ENCODE data around the gene CDC42EP4.
"Not testable (repeated sequence)": the region's sequence is repeated elsewhere in the genome, so short reads cannot be mapped to it uniquely, and the experiment has no call there.

The CDC42EP4 gene

DNA sequence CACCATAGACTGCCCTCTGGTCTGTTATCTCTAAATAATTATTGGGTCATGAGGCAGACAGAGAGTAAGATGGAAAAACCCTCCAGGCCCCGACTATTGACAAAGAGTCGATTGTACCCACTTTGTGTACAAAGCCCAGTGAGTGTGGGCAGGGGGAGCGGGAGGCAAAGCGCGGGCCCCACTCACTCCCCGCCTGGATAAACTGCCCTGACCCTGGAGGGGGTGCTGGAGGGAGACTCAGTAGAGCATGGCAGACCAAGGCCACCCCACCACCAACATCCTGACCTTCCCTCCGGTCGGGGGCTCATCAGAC is 38.9 kb downstream of the CDC42EP4 start:
- Mint-ChIP-seq H3K4me3 (no peak overlapping the region), H3K4me1 (no peaks in the 10 kb centered on the region), H3K9me3 (no peaks in the 10 kb centered on the region), H3K27ac (no peak overlapping the region), H3K27me3 (no peaks in the 10 kb centered on the region), H3K36me3 (ENCODE audit: low read depth) (no peaks in the 10 kb centered on the region)
- DNase-seq = no peak
- ATAC-seq = no peak

DNA sequence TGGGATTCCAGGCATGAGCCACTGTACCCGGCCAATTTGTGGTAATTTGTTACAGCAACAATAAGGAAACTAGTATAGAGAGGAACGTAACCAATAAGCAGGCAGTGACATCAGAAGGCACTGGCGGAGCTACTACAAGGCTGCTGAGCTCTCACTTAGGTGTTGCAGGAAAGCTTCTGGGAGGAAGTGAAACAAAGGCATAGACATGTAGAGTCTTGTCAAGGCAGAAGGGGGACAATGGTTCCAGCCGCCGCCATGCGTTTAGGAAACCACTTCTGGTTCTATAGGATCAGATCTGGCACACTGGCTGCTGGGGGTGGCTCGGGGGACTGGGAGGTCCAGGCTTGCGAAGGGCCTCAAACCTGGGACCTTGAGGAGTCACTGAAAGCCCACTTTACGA is 40.7 kb downstream of the CDC42EP4 start:
- no peaks in the 10 kb centered on the region for H3K27me3 Mint-ChIP-seq
- H3K9me3 Mint-ChIP-seq = no peaks in the 10 kb centered on the region
- H3K4me3 Mint-ChIP-seq = no peak overlapping the region
- no peaks in the 10 kb centered on the region for H3K4me1 Mint-ChIP-seq
- H3K27ac Mint-ChIP-seq = no peak overlapping the region
- H3K36me3 Mint-ChIP-seq (ENCODE audit: low read depth) = no peaks in the 10 kb centered on the region
- ATAC-seq (no peak), DNase-seq (no peak)

DNA sequence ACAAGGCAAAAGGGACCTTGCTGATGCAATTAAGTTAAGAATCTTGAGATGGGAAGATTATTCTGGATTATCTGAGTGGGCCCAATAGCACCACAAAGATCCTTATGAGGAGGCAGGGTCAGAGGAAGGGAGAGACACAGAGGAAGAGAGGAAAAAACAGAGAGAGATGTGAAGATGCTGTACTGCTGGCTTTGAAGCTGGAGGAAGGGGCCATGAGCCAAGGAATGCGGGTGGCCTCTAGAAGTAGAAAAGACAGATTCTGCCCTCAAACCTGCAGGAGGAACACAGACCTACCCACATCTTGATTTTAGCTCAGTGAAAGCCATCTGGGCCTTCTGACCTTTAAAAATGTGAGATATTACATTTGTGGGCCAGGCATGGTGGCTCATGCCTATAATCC is 42.0 kb downstream of the CDC42EP4 start:
- H3K36me3 Mint-ChIP-seq (ENCODE audit: low read depth) = no peaks in the 10 kb centered on the region
- H3K4me3 Mint-ChIP-seq = no peak overlapping the region
- no peak for DNase-seq
- no peaks in the 10 kb centered on the region for H3K9me3 Mint-ChIP-seq
- ATAC-seq = no peak
- H3K4me1 Mint-ChIP-seq = no peaks in the 10 kb centered on the region
- H3K27me3 Mint-ChIP-seq = no peaks in the 10 kb centered on the region
- H3K27ac Mint-ChIP-seq = no peak overlapping the region

DNA sequence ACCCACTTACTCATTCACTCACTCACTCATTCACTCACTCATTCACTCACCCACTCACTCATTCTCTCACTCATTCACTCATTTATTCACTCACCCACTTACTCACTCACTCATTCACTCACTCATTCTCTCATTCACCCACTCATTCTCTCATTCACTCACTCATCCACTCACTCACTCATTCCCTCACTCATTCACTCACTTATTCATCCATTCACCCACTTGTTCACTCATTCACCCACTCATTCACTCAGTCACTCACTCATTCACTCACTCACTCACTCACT is 42.5 kb downstream of the CDC42EP4 start:
- DNase-seq (no peak), ATAC-seq (no peak)
- Mint-ChIP-seq H3K27me3 (no peaks in the 10 kb centered on the region), H3K36me3 (ENCODE audit: low read depth) (no peaks in the 10 kb centered on the region), H3K4me1 (no peaks in the 10 kb centered on the region), H3K27ac (no peak overlapping the region), H3K4me3 (no peak overlapping the region), H3K9me3 (no peaks in the 10 kb centered on the region)

DNA sequence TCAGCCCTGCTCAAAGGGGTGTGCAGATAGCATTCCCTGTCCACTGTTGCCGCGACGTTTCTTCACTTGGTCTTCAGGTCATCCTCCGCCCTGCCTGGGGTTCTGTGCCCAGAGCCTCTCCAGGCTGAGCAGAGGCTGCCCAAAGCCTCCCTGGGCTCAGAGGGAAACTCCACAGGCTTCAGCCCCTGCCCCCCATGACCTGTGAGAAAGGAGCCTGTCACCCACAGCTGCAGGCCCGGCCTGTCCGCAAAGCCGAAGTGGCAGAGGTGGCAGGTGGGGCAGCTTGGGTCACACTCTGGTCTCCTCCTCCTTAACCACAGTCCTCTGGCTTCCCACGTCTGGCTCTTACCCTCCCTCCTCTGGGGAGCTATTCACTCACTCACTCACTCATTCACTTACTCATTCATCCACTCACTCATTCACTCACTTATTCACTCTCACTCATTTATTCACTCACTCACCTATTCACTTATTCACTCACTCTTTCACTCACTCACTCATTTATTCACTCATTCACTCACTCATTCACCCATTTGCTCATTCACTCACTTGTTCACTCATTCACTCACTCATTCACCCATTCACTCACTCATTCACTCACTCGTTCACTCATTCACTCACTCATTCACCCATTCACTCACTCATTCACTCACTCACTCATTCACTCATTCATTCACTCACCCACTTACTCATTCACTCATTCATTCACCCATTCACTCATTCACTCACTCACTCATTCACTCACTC is 43.0 kb downstream of the CDC42EP4 start:
- H3K4me3 Mint-ChIP-seq = no peak overlapping the region
- ATAC-seq (no peak), DNase-seq (no peak)
- no peaks in the 10 kb centered on the region for H3K9me3 Mint-ChIP-seq
- H3K4me1 Mint-ChIP-seq = no peaks in the 10 kb centered on the region
- H3K36me3 Mint-ChIP-seq (ENCODE audit: low read depth) = no peaks in the 10 kb centered on the region
- no peaks in the 10 kb centered on the region for H3K27me3 Mint-ChIP-seq
- H3K27ac Mint-ChIP-seq = no peak overlapping the region

DNA sequence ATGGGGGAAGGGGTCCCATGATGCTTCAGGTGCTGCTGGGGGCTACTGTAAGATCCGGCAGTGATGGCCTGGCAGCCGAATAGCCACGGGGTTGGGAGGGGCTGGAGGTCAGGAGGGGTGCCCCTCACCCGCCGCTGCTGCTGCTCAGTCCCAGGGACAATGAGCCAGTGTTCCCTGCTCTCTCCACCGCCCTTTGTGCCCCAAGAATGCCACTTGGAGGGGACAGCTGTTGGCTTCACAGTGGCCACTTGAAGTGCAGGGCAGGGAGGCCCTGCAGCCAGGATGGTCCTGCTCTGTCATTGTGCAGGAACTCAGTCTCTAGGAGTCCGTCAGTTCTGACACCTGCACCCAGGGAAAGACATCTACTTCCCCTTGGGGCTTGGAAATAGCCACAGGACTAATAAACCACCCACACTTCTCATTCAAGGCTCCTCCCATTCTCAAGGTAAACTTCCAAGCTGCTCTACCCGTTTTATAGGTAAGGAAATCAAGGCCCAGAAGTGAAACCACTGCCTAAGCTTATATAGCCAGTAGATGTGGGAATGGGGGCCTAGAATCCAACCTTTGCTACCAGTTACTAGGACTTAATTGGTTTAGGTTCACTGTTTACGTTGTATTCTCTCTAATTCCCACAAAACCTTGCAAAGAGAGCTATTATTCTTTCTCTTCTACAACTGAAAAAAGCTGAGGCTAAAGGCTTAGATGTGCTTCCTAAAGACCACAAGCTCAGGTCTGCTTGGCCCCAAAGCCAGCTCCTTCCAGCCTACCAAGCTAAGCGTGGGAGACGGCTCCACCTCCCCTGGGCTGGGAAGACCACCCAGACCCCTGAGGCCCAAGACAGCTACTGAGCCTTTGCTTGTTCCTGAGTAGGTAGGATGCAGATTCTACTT is 43.9 kb downstream of the CDC42EP4 start:
- no peaks in the 10 kb centered on the region for H3K27me3 Mint-ChIP-seq
- no peaks in the 10 kb centered on the region for H3K4me1 Mint-ChIP-seq
- no peak overlapping the region for H3K4me3 Mint-ChIP-seq
- H3K36me3 Mint-ChIP-seq (ENCODE audit: low read depth) = no peaks in the 10 kb centered on the region
- no peak for ATAC-seq
- no peaks in the 10 kb centered on the region for H3K9me3 Mint-ChIP-seq
- no peak overlapping the region for H3K27ac Mint-ChIP-seq
- DNase-seq = no peak

DNA sequence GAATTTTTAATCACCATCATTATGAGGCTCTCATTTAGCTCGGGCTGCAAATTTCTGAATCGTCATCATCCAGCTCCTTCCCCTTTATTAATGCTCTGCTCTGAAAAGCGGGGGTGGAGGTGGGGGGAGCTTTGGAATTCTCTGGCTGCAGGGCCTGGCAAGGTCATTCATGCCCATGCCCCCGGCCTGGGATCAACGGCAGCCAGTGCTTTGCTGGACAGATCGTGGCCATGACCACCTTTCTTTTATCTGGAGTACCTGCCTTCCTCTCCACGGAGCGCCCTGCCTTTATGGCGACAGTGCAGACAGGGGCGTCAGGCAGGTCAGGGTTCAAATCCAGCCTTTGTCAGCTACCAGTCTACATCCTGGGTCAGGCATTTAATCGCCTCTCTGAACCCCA is 45.0 kb downstream of the CDC42EP4 start:
- Mint-ChIP-seq H3K9me3 (no peaks in the 10 kb centered on the region), H3K27ac (no peak overlapping the region)
- DNase-seq = no peak

DNA sequence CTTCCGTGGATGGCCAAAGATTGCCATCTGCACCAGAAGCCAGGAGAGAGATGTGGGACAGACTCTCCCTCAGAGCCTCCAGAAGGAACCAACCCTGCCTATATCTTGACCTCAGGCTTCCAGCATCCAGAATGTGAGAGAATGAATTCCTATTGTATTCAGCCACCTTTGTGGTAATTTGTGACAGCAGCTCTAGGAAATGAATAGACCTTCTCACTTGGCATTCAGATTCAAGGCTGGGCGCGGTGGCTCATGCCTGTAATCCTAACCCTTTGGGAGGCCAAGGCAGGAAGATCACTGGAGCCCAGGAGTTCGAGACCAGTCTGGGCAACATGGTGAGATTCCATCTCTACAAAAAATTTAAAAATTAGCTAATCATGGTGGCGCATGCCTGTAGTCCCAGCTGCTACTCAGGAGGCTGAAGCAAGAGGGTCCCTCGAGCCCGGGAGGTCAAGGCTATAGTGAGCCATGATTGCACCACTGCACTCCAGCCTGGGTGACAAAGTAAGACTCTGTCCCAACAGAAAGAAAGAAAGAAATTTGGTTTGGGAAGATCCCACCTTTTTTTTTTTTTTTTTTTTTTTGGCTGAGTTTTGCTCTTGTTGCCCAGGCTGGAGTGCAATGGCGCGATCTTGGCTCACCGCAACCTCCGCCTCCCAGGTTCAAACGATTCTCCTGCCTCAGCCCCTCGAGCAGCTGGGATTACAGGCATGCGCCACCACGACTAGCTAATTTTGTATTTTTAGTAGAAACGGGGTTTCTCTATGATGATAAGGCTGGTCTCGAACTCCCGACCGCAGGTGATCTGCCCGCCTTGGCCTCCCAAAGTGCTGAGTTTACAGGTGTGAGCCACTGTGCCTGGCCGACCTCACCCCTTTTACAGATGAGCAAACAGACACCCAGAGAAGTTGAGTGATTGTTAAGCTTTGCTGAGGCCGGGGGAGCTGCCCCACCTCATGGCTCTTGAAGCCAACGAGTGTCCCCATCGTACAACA is 45.9 kb downstream of the CDC42EP4 start:
- no peaks in the 10 kb centered on the region for H3K36me3 Mint-ChIP-seq (ENCODE audit: low read depth)
- H3K4me1 Mint-ChIP-seq = no peaks in the 10 kb centered on the region
- H3K9me3 Mint-ChIP-seq = no peaks in the 10 kb centered on the region
- no peaks in the 10 kb centered on the region for H3K27me3 Mint-ChIP-seq
- DNase-seq = no peak
- H3K27ac Mint-ChIP-seq = no peak overlapping the region
- ATAC-seq = no peak
- no peak overlapping the region for H3K4me3 Mint-ChIP-seq

More for the DNA sequence above, 45.0 kb downstream of the CDC42EP4 start:
- Mint-ChIP-seq H3K4me3 (no peak overlapping the region), H3K27me3 (no peaks in the 10 kb centered on the region), H3K36me3 (ENCODE audit: low read depth) (no peaks in the 10 kb centered on the region), H3K4me1 (no peaks in the 10 kb centered on the region)
- no peak for ATAC-seq

DNA sequence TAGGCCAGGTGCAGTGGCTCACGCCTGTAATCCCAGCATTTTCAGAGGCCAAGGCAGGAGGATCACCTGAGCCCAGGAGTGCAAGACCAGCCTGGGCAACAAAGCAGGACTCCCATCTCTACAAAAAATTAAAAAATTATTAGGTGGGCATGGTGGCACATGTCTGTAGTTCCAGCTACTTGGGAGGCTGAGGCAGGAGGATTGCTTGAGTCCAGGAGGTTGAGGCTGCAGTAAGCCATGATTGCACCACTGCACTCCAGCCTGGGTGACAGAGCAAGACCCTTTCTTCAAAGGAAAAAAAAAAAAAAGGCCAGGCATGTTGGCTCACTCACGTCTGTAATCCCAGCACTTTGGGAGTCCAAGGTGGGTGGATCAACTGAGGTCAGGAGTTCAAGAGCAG is 47.4 kb downstream of the CDC42EP4 start:
- not testable (repeated sequence) for H3K9me3 Mint-ChIP-seq; H3K4me3 Mint-ChIP-seq; ATAC-seq; H3K4me1 Mint-ChIP-seq; H3K27me3 Mint-ChIP-seq; H3K27ac Mint-ChIP-seq; H3K36me3 Mint-ChIP-seq (ENCODE audit: low read depth); DNase-seq

DNA sequence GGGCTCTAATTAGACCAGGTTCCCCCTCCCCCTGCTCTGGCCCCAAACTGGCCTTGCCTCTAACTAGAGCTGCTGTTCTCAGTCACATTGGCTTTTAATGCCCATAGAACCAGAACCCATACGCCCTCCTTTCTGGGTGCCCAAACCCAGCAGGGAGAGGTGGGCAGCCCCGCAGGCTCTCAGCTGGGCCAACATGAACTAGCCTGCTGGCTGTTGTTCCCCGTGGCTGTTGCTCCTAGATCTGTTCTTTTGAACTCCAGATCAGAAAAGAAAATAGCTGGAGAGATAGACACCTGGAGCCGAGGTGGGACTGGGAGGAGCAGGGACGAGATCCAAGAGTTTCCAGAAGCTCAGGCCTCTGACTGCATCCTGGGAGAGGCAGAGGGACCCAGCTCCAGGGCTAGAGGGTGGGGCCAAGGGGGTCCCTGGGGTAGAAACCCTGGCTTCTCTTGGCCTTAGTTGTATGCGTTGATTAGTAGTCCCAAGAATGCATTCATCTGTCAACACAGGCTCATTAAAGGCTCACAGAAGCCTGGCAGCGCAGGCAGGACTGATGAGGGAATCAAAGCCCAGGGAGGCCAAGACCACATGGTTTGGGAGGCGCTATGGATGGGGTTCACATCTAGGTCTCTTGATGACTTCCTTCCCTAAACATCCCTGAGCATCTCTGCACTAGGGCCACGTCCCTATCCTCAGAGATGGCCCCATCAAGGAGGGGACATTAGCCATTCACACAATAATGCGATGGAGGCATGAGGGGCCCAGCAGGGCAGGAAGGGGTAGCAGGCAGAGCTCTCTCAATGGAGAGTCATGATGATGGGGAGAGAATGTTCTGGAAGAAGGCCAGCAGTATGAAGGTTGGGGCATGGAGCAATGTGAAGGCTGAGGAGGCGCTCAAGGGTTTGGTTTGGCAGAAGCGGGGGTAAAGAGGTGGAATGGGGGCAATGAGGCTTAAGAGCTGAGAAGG is 48.8 kb downstream of the CDC42EP4 start:
- Mint-ChIP-seq H3K36me3 (ENCODE audit: low read depth) (no peaks in the 10 kb centered on the region), H3K4me1 (no peaks in the 10 kb centered on the region), H3K9me3 (no peaks in the 10 kb centered on the region), H3K27me3 (no peaks in the 10 kb centered on the region), H3K27ac (no peak overlapping the region), H3K4me3 (no peak overlapping the region)
- ATAC-seq (no peak), DNase-seq (no peak)

DNA sequence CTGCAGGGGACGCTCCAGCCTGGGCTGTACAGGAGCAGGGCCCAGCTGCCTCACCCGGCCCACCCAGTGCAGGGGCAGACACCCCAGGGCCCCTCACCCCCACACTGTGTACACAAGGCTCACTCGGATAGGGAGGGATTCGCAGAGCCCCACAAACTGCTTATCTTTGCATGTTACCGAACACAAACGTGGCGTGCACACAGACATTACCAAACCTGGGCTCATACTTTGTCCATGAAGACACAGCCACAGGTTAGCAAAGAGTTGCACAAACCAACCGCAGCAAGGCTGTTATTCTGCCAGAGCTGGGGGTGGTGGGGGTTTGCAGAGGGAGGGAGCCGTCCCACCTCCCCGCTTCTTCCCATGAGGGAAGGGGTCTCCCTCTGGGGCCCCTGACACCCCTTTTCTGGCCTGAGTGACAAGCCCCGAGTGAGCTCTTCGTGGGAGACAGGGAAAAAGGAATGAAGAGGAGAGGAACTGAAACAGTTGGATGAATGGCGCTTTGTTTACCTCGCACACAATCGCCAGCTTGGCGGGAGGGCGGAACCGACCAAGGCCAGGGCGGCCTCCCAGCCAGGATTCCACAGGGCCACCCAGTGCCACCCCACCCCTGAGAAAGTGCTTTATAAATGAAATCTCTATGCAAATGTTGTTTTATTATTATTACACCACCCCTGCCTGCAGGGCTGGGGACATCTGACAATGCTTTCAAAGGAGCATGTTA is 49.7 kb downstream of the CDC42EP4 start:
- Mint-ChIP-seq H3K4me1 (no peaks in the 10 kb centered on the region), H3K4me3 (no peak overlapping the region), H3K36me3 (ENCODE audit: low read depth) (no peaks in the 10 kb centered on the region), H3K27me3 (no peaks in the 10 kb centered on the region), H3K9me3 (no peaks in the 10 kb centered on the region), H3K27ac (no peak overlapping the region)
- ATAC-seq (no peak), DNase-seq (no peak)

DNA sequence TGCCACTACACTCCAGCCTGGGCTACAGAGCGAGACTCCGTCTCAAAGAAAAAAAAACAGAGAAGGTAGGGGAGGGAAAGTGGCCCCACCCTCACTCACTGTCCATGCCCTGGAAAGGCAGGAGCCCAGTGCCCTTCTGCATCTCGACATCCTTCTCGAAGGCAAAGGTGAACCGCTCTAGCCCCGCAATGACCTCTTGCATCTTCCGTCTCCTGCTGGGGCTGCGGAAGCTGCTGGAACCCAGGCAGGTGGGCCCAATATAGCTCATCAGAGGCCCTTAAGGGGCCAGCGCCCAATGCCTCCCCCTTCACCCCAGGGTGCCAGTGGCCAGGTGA is 50.2 kb downstream of the CDC42EP4 start, which contains the start of gene CPSF4L:
TSS of gene CPSF4L (minus strand) at position 264 of the 335 bp plus-strand sequence. CDS start at position 202, 62 bp downstream.
- Mint-ChIP-seq H3K36me3 (ENCODE audit: low read depth) (no peaks in the 10 kb centered on the region), H3K9me3 (no peaks in the 10 kb centered on the region), H3K27ac (no peak within 1 kb of the TSS), H3K4me1 (no peaks in the 10 kb centered on the region), H3K4me3 (no peak within 1 kb of the TSS), H3K27me3 (no peaks in the 10 kb centered on the region)
- DNase-seq = no peak
- ATAC-seq = no peak

DNA sequence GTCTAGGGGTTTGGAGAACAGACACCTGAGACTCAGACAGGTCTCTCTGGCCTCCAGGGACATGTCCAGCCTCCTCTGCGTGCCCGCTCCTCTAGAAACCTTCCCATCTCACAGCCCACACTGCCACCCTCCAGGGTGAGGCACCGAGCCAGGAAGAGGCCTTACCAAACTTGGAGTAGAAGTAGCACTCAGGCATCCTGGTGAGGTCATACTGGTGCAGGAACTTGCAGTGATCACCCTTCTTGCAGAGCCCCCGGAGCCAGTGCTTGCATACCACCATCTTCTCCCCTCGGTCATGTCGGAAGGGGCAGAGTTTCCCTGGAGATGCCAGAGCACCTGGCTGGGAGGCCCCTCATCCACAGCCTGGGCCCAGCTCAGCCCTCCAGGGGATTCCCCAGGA is 54.3 kb downstream of the CDC42EP4 start:
- ATAC-seq (no peak), DNase-seq (no peak)
- no peak overlapping the region for H3K4me3 Mint-ChIP-seq
- H3K27ac Mint-ChIP-seq = no peak overlapping the region
- H3K9me3 Mint-ChIP-seq = no peaks in the 10 kb centered on the region
- H3K4me1 Mint-ChIP-seq = no peaks in the 10 kb centered on the region
- no peaks in the 10 kb centered on the region for H3K36me3 Mint-ChIP-seq (ENCODE audit: low read depth)
- peaks cover 5% of the 10 kb centered on the region for H3K27me3 Mint-ChIP-seq
